CD4-positive, CD25-positive, alpha-beta regulatory T cell (primary cell): Measurements from ENCODE around the gene HES4. TPM values are rescaled to one million over a fixed set of nuclear protein-coding genes. Genes with fewer than 3 reads are reported as not detected.
"Not testable (repeated sequence)": the region's sequence is repeated elsewhere in the genome, so short reads cannot be mapped to it uniquely, and the experiment has no call there.

ENCODE experiments used
- ATAC-seq, 2 donors: fragments of 150-1000 bp; cut with Tn5 transposase; one replicate each; pipeline ENCODE4 v1.10.0; 2021; ENCODE audit warnings: low read depth in 2 of 2, moderate number of reproducible peaks in 2 of 2, moderate library complexity in 1 of 2
- DNase-seq, 3 donors: peaks; one replicate each; pipeline versions ENCODE4 v3.0.0 to v3.0.0-alpha.2; 2012 to 2022; ENCODE audit warnings: mixed read lengths in 1 of 3
- H3K27ac ChIP-seq: one replicate; pipeline ENCODE4 v1.7.0; 2013; ENCODE audit warnings: mild to moderate bottlenecking, low read length; ENCODE audit not compliant: insufficient read depth, poor library complexity, severe bottlenecking
- H3K27me3 ChIP-seq: one replicate; pipeline ENCODE4 v1.7.0; 2013; ENCODE audit warnings: low read length; ENCODE audit not compliant: control insufficient read depth, insufficient read depth
- H3K36me3 ChIP-seq: one replicate; pipeline ENCODE4 v1.7.0; 2013; ENCODE audit warnings: mild to moderate bottlenecking, low read length, moderate library complexity; ENCODE audit not compliant: control insufficient read depth, insufficient read depth
- H3K4me1 ChIP-seq: 2 replicates; pipeline ENCODE4 v1.7.0; 2013; ENCODE audit warnings: mild to moderate bottlenecking, low read length; ENCODE audit not compliant: insufficient read depth, control insufficient read depth, poor library complexity, severe bottlenecking
- H3K4me3 ChIP-seq: one replicate; pipeline ENCODE4 v1.7.0; 2013; ENCODE audit warnings: low read depth, mild to moderate bottlenecking, low read length, moderate library complexity
- H3K9me3 ChIP-seq, 2 experiments: 1 replicate in 1 of 2; 2 replicates in 1 of 2; pipeline ENCODE4 v1.7.0; 2013; ENCODE audit warnings: low read length in 2 of 2, mild to moderate bottlenecking in 1 of 2, moderate library complexity in 1 of 2; ENCODE audit not compliant: control insufficient read depth in 2 of 2
- H3K27ac Mint-ChIP-seq, 3 donors: one replicate each; pipeline ENCODE4 v1.8.0; 2020 to 2022; ENCODE audit warnings: mild to moderate bottlenecking in 3 of 3, mixed read lengths in 3 of 3, moderate library complexity in 2 of 3
- H3K27me3 Mint-ChIP-seq: one replicate; pipeline ENCODE4 v1.8.0; 2022; ENCODE audit warnings: mild to moderate bottlenecking, mixed read lengths
- H3K36me3 Mint-ChIP-seq: one replicate; pipeline ENCODE4 v1.8.0; 2020; ENCODE audit warnings: mixed read lengths
- H3K4me1 Mint-ChIP-seq, 4 donors: one replicate each; pipeline ENCODE4 v1.8.0; 2020 to 2022; ENCODE audit warnings: mixed read lengths in 4 of 4, mild to moderate bottlenecking in 1 of 4
- H3K4me3 Mint-ChIP-seq, 4 donors: one replicate each; pipeline ENCODE4 v1.8.0; 2020 to 2022; ENCODE audit warnings: mild to moderate bottlenecking in 4 of 4, mixed read lengths in 4 of 4, moderate library complexity in 3 of 4
- H3K9me3 Mint-ChIP-seq, 7 donors: one replicate each; pipeline ENCODE4 v1.8.0; 2020 to 2022; ENCODE audit warnings: mixed read lengths in 7 of 7, mild to moderate bottlenecking in 3 of 7, moderate library complexity in 2 of 7
- polyA plus RNA-seq, 4 donors: library from polyadenylated mRNA; unstranded; fragments of 300-500 nt; fragmentation: Illumina TruSeq; gene quantifications; one replicate each; pipeline ENCODE4 v1.2.3, GENCODE V29; 2021
- total RNA-seq: library from RNA; stranded (reverse); gene quantifications from one replicate; pipeline ENCODE4 v1.2.3, GENCODE V29; 2022

The HES4 gene
- total and polyA plus RNA-seq, 5 donors from 2014 or later, result 0.21 to 25.9 (median 1.2) TPM; not detected in 1

GRCh38 chr1:1033009-1033587 is 33.2 kb upstream of the HES4 start:
- peaks cover 0 to 7% (median 3%) of the 10 kb centered on the region in 4 donors for H3K4me1 Mint-ChIP-seq
- peak; percentile 73 to 86 (median 79) for DNase-seq
- Histone ChIP-seq H3K4me1 (peaks cover 21% of the 10 kb centered on the region), H3K4me3 (no peak overlapping the region), H3K27ac (no peak overlapping the region), H3K27me3 (no peaks in the 10 kb centered on the region), H3K9me3 (no peaks in the 10 kb centered on the region), H3K36me3 (no peaks in the 10 kb centered on the region)
- H3K27me3 Mint-ChIP-seq, result peaks cover 25% of the 10 kb centered on the region
- no peaks in the 10 kb centered on the region for H3K9me3 Mint-ChIP-seq
- H3K4me3 Mint-ChIP-seq, result peak overlapping the region in 1 of 4 donors; percentile 60
- H3K36me3 Mint-ChIP-seq, result no peaks in the 10 kb centered on the region
- peak; percentile 79 to 85 for ATAC-seq
- no peak overlapping the region for H3K27ac Mint-ChIP-seq

- H3K4me3 Mint-ChIP-seq, result peak overlapping the region in 3 of 4 donors; percentile 58 to 81 (median 60)
- DNase-seq (no peak), ATAC-seq (no peak)
- no peaks in the 10 kb centered on the region for H3K9me3 Mint-ChIP-seq
- peaks cover 25% of the 10 kb centered on the region for H3K27me3 Mint-ChIP-seq
- no peaks in the 10 kb centered on the region for H3K36me3 ChIP-seq
- no peak overlapping the region for H3K4me3 ChIP-seq
- no peak overlapping the region for H3K27ac ChIP-seq
- peaks cover 21% of the 10 kb centered on the region for H3K4me1 ChIP-seq
- H3K27ac Mint-ChIP-seq, result no peak overlapping the region
- H3K27me3 ChIP-seq, result no peaks in the 10 kb centered on the region
- H3K9me3 ChIP-seq, result no peaks in the 10 kb centered on the region
- H3K36me3 Mint-ChIP-seq, result no peaks in the 10 kb centered on the region
- peaks cover 0 to 7% (median 3%) of the 10 kb centered on the region in 4 donors for H3K4me1 Mint-ChIP-seq
Observed at GRCh38 chr1:1032424-1032823, 32.5 kb upstream of the HES4 start.

GRCh38 chr1:1031659-1032235 is 31.9 kb upstream of the HES4 start:
- Mint-ChIP-seq H3K27me3 (peaks cover 20% of the 10 kb centered on the region), H3K4me3 (peak overlapping the region in 3 of 4 donors; percentile 15 to 81 (median 60)), H3K9me3 (no peaks in the 10 kb centered on the region), H3K36me3 (no peaks in the 10 kb centered on the region), H3K4me1 (peaks cover 0 to 7% (median 3%) of the 10 kb centered on the region in 4 donors), H3K27ac (no peak overlapping the region)
- Histone ChIP-seq H3K27me3 (no peaks in the 10 kb centered on the region), H3K9me3 (no peaks in the 10 kb centered on the region), H3K4me1 (peaks cover 21% of the 10 kb centered on the region), H3K27ac (no peak overlapping the region), H3K4me3 (no peak overlapping the region), H3K36me3 (no peaks in the 10 kb centered on the region)
- ATAC-seq (no peak), DNase-seq (no peak)

- not testable (repeated sequence) for H3K9me3 Mint-ChIP-seq, H3K4me3 Mint-ChIP-seq, ATAC-seq
Observed at GRCh38 chr1:1030867-1031658, 31.2 kb upstream of the HES4 start.

GRCh38 chr1:1027791-1028190 is 27.9 kb upstream of the HES4 start:
- DNase-seq, result no peak
- peaks cover 0 to 10% (median 3%) of the 10 kb centered on the region in 4 donors for H3K4me1 Mint-ChIP-seq
- H3K36me3 Mint-ChIP-seq, result no peaks in the 10 kb centered on the region
- H3K27ac Mint-ChIP-seq, result no peak overlapping the region
- Histone ChIP-seq H3K4me3 (no peak overlapping the region), H3K4me1 (peaks cover 6% of the 10 kb centered on the region), H3K27ac (no peak overlapping the region), H3K9me3 (no peaks in the 10 kb centered on the region), H3K36me3 (no peaks in the 10 kb centered on the region), H3K27me3 (no peaks in the 10 kb centered on the region)
- no peaks in the 10 kb centered on the region for H3K9me3 Mint-ChIP-seq
- H3K27me3 Mint-ChIP-seq, result peaks cover 10% of the 10 kb centered on the region
- H3K4me3 Mint-ChIP-seq, result no peak overlapping the region
- no peak for ATAC-seq

More at GRCh38 chr1:1030867-1031658, 31.2 kb upstream of the HES4 start:
- not testable (repeated sequence) for H3K27me3 ChIP-seq, H3K4me3 ChIP-seq, H3K4me1 Mint-ChIP-seq, DNase-seq, H3K27ac ChIP-seq, H3K36me3 Mint-ChIP-seq, H3K9me3 ChIP-seq, H3K27ac Mint-ChIP-seq, H3K36me3 ChIP-seq
- H3K4me1 ChIP-seq, result peaks cover 21% of the 10 kb centered on the region
- H3K27me3 Mint-ChIP-seq, result peaks cover 19% of the 10 kb centered on the region

- no peak overlapping the region for H3K4me3 ChIP-seq
- no peaks in the 10 kb centered on the region for H3K9me3 Mint-ChIP-seq
- H3K27me3 ChIP-seq, result no peaks in the 10 kb centered on the region
- no peak overlapping the region for H3K27ac Mint-ChIP-seq
- H3K27ac ChIP-seq, result no peak overlapping the region
- H3K36me3 Mint-ChIP-seq, result no peaks in the 10 kb centered on the region
- H3K27me3 Mint-ChIP-seq, result peaks cover 11% of the 10 kb centered on the region
- ATAC-seq, result no peak
- no peak overlapping the region for H3K4me3 Mint-ChIP-seq
- H3K9me3 ChIP-seq, result no peaks in the 10 kb centered on the region
- peaks cover 5% of the 10 kb centered on the region for H3K4me1 ChIP-seq
- H3K4me1 Mint-ChIP-seq, result peaks cover 0 to 9% (median 0%) of the 10 kb centered on the region in 4 donors
- no peak for DNase-seq
- no peaks in the 10 kb centered on the region for H3K36me3 ChIP-seq
Observed at GRCh38 chr1:1026599-1027413, 26.9 kb upstream of the HES4 start.

GRCh38 chr1:1025730-1026129 is 25.8 kb upstream of the HES4 start:
- DNase-seq, result no peak
- Histone ChIP-seq H3K4me3 (no peak overlapping the region), H3K27me3 (no peaks in the 10 kb centered on the region), H3K4me1 (peaks cover 7% of the 10 kb centered on the region), H3K27ac (no peak overlapping the region), H3K9me3 (no peaks in the 10 kb centered on the region), H3K36me3 (no peaks in the 10 kb centered on the region)
- Mint-ChIP-seq H3K27me3 (peaks cover 11% of the 10 kb centered on the region), H3K27ac (no peak overlapping the region), H3K4me1 (peaks cover 0 to 9% (median 0%) of the 10 kb centered on the region in 4 donors), H3K9me3 (no peaks in the 10 kb centered on the region), H3K4me3 (no peak overlapping the region), H3K36me3 (no peaks in the 10 kb centered on the region)
- ATAC-seq, result no peak
